Erythroblast (primary cell): ENCODE results near the gene GATA3.

ENCODE experiments used
- DNase-seq, 2 experiments: peaks; one replicate each; lab custom pipeline; 2025; lab: John Stamatoyannopoulos, UW
- GATA1 ChIP-seq: IDR thresholded peaks from 2 replicates; pipeline ENCODE4 v1.6.1; 2011; ENCODE audit warnings: low read depth, mild to moderate bottlenecking, control low read depth, low read length, moderate library complexity
- POLR2A ChIP-seq: IDR thresholded peaks from 2 replicates; pipeline ENCODE4 v1.6.1; 2011; ENCODE audit warnings: mild to moderate bottlenecking, low read length

Gene GATA3

GRCh38 chr10:8102708-8103401, 48.4 kb downstream of the GATA3 start:
- TF ChIP-seq POLR2A (no peak), GATA1 (no peak)
- DNase-seq, result no peak

- no peak for TF ChIP-seq POLR2A
- TF ChIP-seq GATA1, result no peak
- DNase-seq, result no peak
These were observed 49.1 kb downstream of the GATA3 start for GRCh38 chr10:8103543-8103942.

DNA sequence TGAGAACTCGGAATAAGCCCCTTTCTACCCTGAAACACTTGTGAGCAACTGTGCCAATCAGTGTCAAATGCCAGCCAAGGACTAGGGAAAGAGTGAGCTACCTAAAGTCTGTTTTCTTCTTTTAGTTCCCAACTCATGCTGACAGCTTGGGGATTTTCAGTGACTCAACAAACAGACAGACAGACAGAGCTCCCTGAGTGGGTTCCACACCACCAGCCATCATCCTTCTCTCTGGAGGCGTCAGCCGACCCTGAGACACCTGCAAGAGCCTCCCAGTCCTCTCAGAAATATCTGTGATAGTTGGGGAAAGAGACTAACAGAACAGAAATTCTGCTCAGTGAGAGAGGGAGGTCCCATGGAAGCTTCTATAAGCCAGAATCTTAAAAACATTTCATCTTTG, 49.5 kb downstream of the GATA3 start:
- DNase-seq, result no peak
- TF ChIP-seq GATA1, result no peak

- DNase-seq, result no peak
- no peak for TF ChIP-seq GATA1
- no peak for TF ChIP-seq POLR2A
These were observed 50.2 kb downstream of the GATA3 start for GRCh38 chr10:8104721-8105120.

DNA sequence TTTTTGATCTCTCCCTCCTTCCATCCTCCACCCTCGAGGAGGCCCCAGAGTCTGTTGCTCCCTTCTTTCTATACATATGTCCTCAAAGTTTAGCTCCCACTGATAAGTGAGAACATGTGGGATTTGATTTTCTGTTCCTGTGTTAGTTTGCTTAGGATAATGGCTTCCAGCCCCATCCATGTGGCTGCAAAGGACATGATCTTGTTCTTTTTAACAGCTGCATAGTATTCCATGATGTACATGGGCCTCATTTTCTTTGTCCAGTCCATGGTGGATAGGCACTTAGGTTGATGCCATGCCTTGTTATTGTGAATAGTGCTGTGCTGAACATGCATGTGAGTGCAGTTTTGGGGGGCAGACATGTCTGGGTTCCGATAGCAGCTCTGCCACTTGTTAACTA, 51.4 kb downstream of the GATA3 start:
- DNase-seq, result no peak
- TF ChIP-seq POLR2A (no peak), GATA1 (no peak)

GRCh38 chr10:8112230-8112905, 57.9 kb downstream of the GATA3 start:
- TF ChIP-seq POLR2A (no peak), GATA1 (no peak)

DNA sequence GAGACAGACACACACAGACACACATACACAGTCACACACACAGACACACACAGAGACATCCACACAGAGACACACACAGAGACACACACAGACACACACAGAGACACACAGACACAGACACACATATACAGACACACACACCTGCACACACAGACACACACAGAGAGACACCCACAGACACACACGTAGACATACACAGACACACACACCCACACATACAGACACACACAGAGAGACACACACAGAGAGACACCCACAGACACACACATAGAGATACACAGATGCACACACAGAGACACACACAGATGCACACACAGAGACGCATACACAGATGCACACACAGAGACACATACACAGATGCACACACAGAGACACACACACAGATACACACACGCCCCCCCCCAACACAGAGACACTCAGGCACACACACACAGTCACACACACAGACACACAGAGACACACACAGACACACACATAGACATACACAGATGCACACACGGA, 58.5 kb downstream of the GATA3 start:
- no peak for DNase-seq
- TF ChIP-seq POLR2A, result no peak
- TF ChIP-seq GATA1, result no peak

More at GRCh38 chr10:8112230-8112905, 57.9 kb downstream of the GATA3 start:
- DNase-seq, result no peak

- TF ChIP-seq GATA1 (no peak), POLR2A (no peak)
- DNase-seq, result no peak
These were observed 59.1 kb downstream of the GATA3 start for GRCh38 chr10:8113616-8114015.

DNA sequence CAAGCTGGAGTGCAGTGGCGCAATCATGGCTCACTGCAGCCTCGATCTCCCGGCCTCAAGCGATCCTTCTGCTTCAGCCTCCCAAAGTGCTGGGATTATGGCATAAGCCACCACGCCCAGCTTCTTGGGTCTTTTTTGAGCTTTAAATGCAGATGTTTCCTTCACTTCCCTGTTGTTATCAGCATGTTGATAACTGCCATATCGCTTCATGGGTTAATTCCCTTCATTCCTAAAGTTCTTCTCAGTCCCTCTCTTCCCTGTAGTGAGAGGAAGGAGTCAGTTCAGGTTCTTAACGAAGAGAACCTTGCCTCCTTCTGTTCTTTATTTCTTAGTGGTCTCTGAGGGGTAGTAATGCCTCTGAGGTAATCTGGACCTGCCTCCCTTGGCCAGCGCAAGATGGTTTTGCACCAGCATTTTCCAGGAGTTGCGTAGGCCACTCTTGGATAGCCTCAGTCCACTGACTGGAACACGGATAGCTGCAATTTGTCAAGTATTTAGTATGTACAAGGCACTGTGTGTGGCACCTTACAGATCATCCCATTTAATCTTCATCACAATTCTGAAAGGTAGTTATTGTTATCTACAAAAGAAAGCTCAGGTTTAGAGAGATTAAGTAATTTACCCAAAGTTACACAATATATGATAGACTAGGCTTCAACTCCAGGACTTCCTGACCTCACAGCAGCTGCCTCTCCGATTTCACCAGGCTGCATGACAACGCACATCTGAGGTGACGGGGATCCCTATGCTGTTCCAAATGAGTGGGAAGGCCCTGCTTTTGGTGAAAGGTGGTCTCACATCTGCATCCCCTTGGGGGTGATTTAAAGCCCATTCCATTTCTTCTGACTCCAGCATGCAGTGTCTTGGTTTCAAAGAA, 60.5 kb downstream of the GATA3 start:
- DNase-seq, result no peak
- no peak for TF ChIP-seq POLR2A

DNA sequence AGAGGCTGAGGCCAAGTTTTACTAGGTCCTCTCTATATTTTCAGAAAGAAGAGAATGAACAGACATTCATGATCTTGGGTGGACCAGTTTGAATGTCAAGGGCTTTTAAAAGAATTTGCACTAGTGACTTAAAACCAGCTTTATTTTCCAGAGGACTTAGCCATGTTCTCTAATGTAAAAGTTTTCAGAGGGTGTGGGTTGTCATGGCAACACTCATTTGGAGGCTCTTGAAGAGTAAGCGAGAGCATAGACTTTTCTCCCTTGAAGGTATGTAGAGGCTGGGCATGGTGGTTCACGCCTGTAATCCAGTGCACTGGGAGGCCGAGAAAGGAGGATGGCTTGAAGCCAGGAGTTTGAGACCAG, 61.1 kb downstream of the GATA3 start:
- no peak for TF ChIP-seq POLR2A
- TF ChIP-seq GATA1, result no peak
- DNase-seq, result no peak

DNA sequence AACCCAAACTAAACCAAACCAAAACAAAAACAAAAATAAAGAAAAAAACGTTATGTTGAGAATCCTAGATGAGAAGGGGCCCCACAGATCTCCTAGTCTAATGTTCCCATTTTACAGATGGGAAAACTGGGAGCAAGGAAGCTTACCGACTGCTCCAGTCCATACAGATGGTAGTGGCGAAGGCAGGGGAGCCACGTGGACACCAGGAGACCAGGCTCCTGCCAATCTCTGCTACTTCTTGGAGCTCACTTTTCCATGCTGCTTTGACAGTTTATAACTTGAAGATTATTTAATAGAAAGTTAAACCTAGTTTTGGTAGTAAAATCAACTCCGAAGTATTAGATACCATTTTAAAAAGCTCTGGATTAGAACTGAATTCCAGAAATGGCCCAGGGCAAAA, 62.0 kb downstream of the GATA3 start:
- TF ChIP-seq POLR2A, result no peak
- no peak for TF ChIP-seq GATA1
- no peak for DNase-seq

DNA sequence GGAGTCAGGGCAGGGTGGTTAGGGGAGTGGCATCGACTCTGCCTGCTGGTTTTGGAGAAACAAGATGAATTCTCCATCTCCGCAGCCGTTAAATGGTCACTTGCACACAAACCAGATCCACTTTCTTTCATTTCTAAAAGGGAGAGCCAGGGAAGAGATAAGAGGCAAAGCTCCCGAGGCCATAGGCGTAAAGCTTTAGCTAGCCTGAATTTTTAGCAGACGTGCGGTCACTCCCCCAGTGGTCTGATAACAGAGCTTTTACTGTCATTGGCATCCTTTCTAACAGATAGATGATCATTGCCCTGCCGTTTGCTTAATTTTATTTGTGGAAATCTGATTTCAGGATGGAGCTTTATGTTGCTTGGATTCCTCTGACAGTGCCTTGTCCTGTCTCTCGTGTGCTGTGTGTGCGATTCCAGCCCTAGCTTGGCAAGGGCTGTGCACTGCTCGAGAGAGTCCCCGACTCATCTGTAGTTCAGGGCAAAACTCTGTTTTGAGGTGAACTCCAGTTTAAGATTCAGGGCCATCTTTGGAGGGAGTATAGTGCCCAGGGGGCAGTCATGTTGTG, 62.5 kb downstream of the GATA3 start:
- no peak for DNase-seq
- no peak for TF ChIP-seq GATA1
- TF ChIP-seq POLR2A, result no peak

- no peak for TF ChIP-seq POLR2A
- TF ChIP-seq GATA1, result no peak
- no peak for DNase-seq
These were observed 66.9 kb downstream of the GATA3 start for GRCh38 chr10:8121201-8121890.
